Measurements from ENCODE around the gene VAT1. TPM values are rescaled to one million over a fixed set of nuclear protein-coding genes. Genes with fewer than 3 reads are reported as not detected.

VAT1 gene
- total and polyA plus RNA-seq, 2 of the 13 experiments (the other 11 are each of a cell fraction or from before 2014, with no cell fraction given) = 143 to 205 TPM

DNA sequence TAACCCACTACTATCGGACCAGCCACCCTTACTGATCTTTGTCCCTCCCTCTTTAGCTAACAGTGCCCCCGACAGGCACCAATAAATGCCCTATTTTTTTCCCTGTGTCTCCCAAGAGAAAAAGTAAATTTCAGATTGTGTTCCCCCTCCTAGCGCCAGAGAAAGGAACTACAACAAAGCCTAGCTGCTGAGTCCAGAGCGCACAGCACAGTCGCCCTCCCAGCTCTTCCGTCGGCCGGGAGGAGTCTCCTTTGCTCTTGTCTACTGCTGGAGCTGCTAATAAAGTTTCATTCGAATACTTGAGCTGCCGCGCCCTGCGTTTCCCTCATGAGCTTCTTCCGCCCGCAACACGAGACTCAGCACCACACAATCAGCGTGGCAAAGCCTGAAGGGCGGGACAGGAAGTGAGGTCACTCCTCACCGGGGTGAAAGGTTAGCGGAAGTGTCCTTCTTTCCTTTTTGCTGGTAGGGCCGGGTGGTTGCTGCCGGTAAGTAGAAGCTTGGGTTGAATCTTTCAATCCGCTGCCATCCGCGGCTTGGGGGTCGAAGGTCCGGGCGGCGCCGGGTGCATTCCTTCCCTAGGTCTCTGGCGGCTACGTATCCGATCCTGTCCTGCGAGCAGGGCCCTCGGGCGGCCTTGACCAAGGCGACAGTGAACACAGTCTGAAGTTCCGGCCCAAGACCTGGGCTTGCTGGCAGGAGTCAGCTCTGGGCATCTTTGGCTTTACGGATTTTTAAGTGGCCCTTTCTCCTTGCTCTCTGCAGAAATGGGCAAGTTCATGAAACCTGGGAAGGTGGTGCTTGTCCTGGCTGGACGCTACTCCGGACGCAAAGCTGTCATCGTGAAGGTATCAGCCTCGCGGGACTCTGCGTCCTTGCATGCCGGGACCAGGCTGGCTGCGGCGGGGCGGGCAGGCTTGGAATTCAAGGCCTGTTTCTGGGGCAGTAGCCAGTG is 23.9 kb downstream of the VAT1 start, which contains the start of gene RPL27 (continued):
- TF ChIP-seq, protein P1, sequence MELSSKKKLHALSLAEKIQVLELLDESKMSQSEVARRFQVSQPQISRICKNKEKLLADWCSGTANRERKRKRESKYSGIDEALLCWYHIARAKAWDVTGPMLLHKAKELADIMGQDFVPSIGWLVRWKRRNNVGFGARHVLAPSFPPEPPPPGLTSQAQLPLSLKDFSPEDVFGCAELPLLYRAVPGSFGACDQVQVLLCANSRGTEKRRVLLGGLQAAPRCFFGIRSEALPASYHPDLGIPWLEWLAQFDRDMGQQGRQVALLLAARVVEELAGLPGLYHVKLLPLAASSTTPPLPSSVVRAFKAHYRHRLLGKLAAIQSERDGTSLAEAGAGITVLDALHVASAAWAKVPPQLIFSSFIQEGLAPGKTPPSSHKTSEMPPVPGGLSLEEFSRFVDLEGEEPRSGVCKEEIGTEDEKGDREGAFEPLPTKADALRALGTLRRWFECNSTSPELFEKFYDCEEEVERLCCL (CRISPR knock-in tag; IDR thresholded peaks at IDR 0.05; ENCODE audit: borderline replicate concordance) = peak; percentile 95
- TF ChIP-seq, protein P2, sequence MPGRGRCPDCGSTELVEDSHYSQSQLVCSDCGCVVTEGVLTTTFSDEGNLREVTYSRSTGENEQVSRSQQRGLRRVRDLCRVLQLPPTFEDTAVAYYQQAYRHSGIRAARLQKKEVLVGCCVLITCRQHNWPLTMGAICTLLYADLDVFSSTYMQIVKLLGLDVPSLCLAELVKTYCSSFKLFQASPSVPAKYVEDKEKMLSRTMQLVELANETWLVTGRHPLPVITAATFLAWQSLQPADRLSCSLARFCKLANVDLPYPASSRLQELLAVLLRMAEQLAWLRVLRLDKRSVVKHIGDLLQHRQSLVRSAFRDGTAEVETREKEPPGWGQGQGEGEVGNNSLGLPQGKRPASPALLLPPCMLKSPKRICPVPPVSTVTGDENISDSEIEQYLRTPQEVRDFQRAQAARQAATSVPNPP (CRISPR knock-in tag; IDR thresholded peaks at IDR 0.05) = peak; percentile 96; the same call in 1 of the 2 replicates
- TF ChIP-seq ARNTL (CRISPR knock-in tag; IDR thresholded peaks at IDR 0.05) (peak; percentile 97), KAT2B (IDR thresholded peaks at IDR 0.05; ENCODE audit: borderline replicate concordance, low read depth, low read length) (no peak), ZNF10 (CRISPR knock-in tag; IDR thresholded peaks at IDR 0.05; ENCODE audit: borderline replicate concordance, low read depth) (no peak), NR2F2 (IDR thresholded peaks at IDR 0.05; ENCODE audit: borderline replicate concordance, low read depth) (peak; percentile 71; the same call in 1 of the 2 replicates), SP2 (CRISPR knock-in tag; IDR thresholded peaks at IDR 0.05) (peak; percentile 92), CEBPG (CRISPR knock-in tag; IDR thresholded peaks at IDR 0.05) (peak; percentile 69), NFE2 (CRISPR knock-in tag; IDR thresholded peaks at IDR 0.05) (peak; percentile 51; the same call in 1 of the 2 replicates), ZSCAN20 (CRISPR knock-in tag; IDR thresholded peaks at IDR 0.05; ENCODE audit: borderline replicate concordance) (peak; percentile 6; the same call in 1 of the 2 replicates)
- TF ChIP-seq, protein P3, sequence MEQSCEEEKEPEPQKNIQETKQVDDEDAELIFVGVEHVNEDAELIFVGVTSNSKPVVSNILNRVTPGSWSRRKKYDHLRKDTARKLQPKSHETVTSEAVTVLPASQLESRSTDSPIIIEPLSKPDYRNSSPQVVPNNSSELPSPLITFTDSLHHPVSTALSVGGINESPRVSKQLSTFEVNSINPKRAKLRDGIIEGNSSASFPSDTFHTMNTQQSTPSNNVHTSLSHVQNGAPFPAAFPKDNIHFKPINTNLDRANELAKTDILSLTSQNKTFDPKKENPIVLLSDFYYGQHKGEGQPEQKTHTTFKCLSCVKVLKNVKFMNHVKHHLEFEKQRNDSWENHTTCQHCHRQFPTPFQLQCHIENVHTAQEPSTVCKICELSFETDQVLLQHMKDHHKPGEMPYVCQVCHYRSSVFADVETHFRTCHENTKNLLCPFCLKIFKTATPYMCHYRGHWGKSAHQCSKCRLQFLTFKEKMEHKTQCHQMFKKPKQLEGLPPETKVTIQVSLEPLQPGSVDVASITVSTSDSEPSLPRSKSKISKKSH (CRISPR knock-in tag; IDR thresholded peaks at IDR 0.05; ENCODE audit: borderline replicate concordance) = peak; percentile 94
- TF ChIP-seq, protein P4, sequence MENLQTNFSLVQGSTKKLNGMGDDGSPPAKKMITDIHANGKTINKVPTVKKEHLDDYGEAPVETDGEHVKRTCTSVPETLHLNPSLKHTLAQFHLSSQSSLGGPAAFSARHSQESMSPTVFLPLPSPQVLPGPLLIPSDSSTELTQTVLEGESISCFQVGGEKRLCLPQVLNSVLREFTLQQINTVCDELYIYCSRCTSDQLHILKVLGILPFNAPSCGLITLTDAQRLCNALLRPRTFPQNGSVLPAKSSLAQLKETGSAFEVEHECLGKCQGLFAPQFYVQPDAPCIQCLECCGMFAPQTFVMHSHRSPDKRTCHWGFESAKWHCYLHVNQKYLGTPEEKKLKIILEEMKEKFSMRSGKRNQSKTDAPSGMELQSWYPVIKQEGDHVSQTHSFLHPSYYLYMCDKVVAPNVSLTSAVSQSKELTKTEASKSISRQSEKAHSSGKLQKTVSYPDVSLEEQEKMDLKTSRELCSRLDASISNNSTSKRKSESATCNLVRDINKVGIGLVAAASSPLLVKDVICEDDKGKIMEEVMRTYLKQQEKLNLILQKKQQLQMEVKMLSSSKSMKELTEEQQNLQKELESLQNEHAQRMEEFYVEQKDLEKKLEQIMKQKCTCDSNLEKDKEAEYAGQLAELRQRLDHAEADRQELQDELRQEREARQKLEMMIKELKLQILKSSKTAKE (CRISPR knock-in tag; IDR thresholded peaks at IDR 0.05; ENCODE audit: borderline replicate concordance) = peak; percentile 19; the same call in 1 of the 2 replicates
- TF ChIP-seq, protein P5, sequence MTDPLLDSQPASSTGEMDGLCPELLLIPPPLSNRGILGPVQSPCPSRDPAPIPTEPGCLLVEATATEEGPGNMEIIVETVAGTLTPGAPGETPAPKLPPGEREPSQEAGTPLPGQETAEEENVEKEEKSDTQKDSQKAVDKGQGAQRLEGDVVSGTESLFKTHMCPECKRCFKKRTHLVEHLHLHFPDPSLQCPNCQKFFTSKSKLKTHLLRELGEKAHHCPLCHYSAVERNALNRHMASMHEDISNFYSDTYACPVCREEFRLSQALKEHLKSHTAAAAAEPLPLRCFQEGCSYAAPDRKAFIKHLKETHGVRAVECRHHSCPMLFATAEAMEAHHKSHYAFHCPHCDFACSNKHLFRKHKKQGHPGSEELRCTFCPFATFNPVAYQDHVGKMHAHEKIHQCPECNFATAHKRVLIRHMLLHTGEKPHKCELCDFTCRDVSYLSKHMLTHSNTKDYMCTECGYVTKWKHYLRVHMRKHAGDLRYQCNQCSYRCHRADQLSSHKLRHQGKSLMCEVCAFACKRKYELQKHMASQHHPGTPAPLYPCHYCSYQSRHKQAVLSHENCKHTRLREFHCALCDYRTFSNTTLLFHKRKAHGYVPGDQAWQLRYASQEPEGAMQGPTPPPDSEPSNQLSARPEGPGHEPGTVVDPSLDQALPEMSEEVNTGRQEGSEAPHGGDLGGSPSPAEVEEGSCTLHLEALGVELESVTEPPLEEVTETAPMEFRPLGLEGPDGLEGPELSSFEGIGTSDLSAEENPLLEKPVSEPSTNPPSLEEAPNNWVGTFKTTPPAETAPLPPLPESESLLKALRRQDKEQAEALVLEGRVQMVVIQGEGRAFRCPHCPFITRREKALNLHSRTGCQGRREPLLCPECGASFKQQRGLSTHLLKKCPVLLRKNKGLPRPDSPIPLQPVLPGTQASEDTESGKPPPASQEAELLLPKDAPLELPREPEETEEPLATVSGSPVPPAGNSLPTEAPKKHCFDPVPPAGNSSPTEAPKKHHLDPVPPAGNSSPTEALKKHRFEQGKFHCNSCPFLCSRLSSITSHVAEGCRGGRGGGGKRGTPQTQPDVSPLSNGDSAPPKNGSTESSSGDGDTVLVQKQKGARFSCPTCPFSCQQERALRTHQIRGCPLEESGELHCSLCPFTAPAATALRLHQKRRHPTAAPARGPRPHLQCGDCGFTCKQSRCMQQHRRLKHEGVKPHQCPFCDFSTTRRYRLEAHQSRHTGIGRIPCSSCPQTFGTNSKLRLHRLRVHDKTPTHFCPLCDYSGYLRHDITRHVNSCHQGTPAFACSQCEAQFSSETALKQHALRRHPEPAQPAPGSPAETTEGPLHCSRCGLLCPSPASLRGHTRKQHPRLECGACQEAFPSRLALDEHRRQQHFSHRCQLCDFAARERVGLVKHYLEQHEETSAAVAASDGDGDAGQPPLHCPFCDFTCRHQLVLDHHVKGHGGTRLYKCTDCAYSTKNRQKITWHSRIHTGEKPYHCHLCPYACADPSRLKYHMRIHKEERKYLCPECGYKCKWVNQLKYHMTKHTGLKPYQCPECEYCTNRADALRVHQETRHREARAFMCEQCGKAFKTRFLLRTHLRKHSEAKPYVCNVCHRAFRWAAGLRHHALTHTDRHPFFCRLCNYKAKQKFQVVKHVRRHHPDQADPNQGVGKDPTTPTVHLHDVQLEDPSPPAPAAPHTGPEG (CRISPR knock-in tag; IDR thresholded peaks at IDR 0.05) = peak; percentile 66
